Measurements from ENCODE around the gene ADD2. TPM values are rescaled to one million over a fixed set of nuclear protein-coding genes. Genes with fewer than 3 reads are reported as not detected.

Gene ADD2, protein sequence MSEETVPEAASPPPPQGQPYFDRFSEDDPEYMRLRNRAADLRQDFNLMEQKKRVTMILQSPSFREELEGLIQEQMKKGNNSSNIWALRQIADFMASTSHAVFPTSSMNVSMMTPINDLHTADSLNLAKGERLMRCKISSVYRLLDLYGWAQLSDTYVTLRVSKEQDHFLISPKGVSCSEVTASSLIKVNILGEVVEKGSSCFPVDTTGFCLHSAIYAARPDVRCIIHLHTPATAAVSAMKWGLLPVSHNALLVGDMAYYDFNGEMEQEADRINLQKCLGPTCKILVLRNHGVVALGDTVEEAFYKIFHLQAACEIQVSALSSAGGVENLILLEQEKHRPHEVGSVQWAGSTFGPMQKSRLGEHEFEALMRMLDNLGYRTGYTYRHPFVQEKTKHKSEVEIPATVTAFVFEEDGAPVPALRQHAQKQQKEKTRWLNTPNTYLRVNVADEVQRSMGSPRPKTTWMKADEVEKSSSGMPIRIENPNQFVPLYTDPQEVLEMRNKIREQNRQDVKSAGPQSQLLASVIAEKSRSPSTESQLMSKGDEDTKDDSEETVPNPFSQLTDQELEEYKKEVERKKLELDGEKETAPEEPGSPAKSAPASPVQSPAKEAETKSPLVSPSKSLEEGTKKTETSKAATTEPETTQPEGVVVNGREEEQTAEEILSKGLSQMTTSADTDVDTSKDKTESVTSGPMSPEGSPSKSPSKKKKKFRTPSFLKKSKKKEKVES
- total RNA-seq, result 236 TPM

DNA sequence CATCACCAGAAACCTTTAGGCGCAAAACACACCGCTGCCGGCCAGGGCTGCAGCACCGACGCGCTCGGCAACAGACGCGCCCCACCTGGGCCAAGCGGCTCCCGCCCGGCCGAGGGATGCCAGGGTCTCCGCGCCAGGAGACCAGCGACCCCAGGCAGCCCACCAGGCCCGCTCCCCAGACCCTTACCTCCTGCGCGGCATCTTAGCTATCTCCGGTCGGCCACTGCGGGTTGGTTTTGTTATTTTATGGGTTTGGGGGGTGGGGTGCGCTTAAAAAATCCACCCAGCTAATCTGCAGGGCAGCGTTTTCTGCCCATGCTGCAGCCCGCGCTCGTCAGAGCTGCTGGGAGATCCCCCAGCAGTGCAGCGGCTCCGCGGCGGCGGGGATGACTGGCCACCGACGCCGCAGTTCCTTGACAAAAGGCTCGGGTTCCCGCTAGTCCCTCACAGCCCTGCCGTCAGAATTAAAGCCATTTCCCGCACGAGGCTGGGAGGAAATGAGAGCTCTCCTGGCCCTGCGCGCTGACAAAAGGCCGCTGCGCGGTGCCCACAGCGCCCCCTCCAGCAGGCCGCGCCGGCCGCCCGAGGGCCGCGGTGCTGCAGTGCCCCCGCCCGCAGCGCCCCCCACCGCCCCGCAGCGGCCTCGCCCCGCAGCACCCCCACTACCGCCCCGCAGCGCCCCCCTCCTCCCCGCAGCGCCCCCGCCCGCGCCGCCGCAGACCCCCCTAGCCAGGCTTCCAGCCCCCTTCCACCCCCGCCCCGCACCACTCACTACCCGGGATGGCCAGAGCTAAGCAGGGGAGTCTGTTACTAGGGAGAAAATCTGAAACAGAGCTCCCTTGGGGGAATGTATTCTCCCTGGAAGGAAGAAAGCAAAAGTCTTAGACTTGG, at the start of gene ADD2:
Gene ADD2 (minus strand): TSS at position 502 of the 891 bp plus-strand sequence. CDS start 61,792 bp downstream, outside the sequence.

DNA sequence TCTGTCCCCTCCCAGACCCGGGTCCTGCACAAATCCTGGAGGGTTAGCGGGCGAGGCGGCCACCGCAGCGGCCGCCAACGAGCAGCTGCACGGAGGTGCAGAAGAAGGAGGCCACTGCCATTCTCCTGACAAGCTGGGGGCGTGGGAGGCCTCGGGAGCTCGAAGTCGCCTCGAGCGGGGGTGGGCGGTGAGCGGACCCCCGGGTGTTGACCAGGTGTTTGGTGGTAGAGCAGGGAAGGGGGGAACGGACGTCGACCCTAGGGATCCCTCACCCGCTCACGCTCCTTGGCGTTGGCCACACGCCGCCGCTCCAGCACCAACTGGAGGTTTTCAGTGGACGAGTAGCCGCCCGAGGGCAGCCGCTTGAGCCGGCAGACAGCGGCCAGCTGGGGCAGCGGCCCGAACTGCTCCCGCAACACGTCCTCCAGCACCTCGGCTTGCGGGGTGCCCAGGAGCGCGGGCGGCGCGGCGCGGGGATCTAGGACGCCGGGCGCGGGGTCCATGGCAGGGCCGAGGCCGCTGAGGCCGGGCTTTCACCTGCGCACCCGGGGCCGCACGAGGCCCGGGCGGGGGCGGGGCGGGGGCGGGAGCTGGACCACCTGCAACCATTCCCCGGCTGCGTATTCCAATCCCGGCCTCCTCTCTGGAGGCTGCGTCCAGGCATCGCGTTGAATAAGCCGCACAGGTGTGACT, 22.3 kb upstream of the ADD2 start, which contains the start of gene FIGLA:
Gene FIGLA (minus strand): TSS at position 508 of the 693 bp plus-strand sequence. CDS start 5 bp downstream, at position 503.

Small RNAs within 50 kb of the gene (small RNA-seq; reads per million reads assigned to genes)
- not detected for gene HMGN2P21

Other genes starting within 250 kb of the ADD2 start
- 18.2 TPM for gene TGFA, start 214.4 kb downstream of the ADD2 start, total RNA-seq
- not detected for gene FIGLA, start 22.4 kb upstream of the ADD2 start, total RNA-seq
- not detected for gene CLEC4F, start 52.4 kb upstream of the ADD2 start, total RNA-seq
- gene CD207, start 67.6 kb upstream of the ADD2 start, total RNA-seq, result not detected
- 0.69 TPM for gene VAX2, start 132.4 kb upstream of the ADD2 start, total RNA-seq
- not detected for gene ATP6V1B1, start 167.7 kb upstream of the ADD2 start, total RNA-seq
- 0.92 TPM for gene ANKRD53, start 210.4 kb upstream of the ADD2 start, total RNA-seq
- 19.6 TPM for gene TEX261, start 226.7 kb upstream of the ADD2 start, total RNA-seq